T-cell (primary cell): ENCODE data around the gene MYOD1. TPM values are rescaled to one million over a fixed set of nuclear protein-coding genes. Genes with fewer than 3 reads are reported as not detected.
A peak's percentile ranks its signal among the peaks of the same experiment; 100 is the strongest.

Experiments
- ATAC-seq, 4 experiments: fragments of 200-7000 bp in 3 of 4; fragments of 150-1000 bp in 1 of 4; cut with Tn5 transposase; replicated peaks in 1 of 4; 1 replicate in 3 of 4; 2 replicates in 1 of 4; pipeline ENCODE4 v1.10.0; 2021; ENCODE audit warnings: moderate library complexity in 3 of 4, mild to moderate bottlenecking in 2 of 4, moderate number of reproducible peaks in 1 of 4
- CTCF ChIA-PET, 2 donors: fragments of 300-600 bp; sonication (Branson Sonifier 250); formaldehyde crosslinking; loops; one replicate each; lab custom pipeline; 2022; ENCODE audit warnings: antibody characterized with exemption in 2 of 2; lab: Charles Lee
- POLR2A ChIA-PET, 2 donors: fragments of 300-600 bp; sonication (Branson Sonifier 250); formaldehyde crosslinking; loops; one replicate each; lab custom pipeline; 2022; ENCODE audit warnings: antibody characterized with exemption in 2 of 2; lab: Charles Lee
- DNase-seq, 35 experiments: peaks; one replicate each; pipeline versions ENCODE4 v3.0.0 to v3.0.0-alpha.2; 2013 to 2023
- H3K27ac ChIP-seq: one replicate; pipeline ENCODE4 v1.5.1; 2013; ENCODE audit warnings: low read length
- H3K27me3 ChIP-seq, 2 experiments: replicated peaks in 1 of 2; 1 replicate in 1 of 2; 2 replicates in 1 of 2; pipeline versions ENCODE4 v1.6.1 to v1.7.0; 2013; ENCODE audit warnings: low read length in 1 of 2, mixed read lengths in 1 of 2; ENCODE audit not compliant: control insufficient read depth in 2 of 2, insufficient read depth in 2 of 2; ENCODE audit errors: extremely low read depth in 1 of 2
- H3K36me3 ChIP-seq, 2 donors: 1 replicate in 1 of 2; 2 replicates in 1 of 2; pipeline versions ENCODE4 v1.6.1 to v1.7.0; 2013; ENCODE audit warnings: low read length in 1 of 2; ENCODE audit not compliant: control insufficient read depth in 2 of 2, insufficient read depth in 1 of 2; ENCODE audit errors: extremely low read depth in 1 of 2
- H3K4me1 ChIP-seq, 2 experiments: 1 replicate in 1 of 2; 2 replicates in 1 of 2; pipeline versions ENCODE4 v1.6.1 to v1.7.0; 2013; ENCODE audit warnings: low read length in 2 of 2, mixed read lengths in 1 of 2; ENCODE audit not compliant: insufficient read depth in 2 of 2, control insufficient read depth in 1 of 2; ENCODE audit errors: extremely low read depth in 1 of 2
- H3K4me3 ChIP-seq, 2 donors: 1 replicate in 1 of 2; 2 replicates in 1 of 2; pipeline versions ENCODE4 v1.5.1 to v1.7.0; 2013; ENCODE audit warnings: mild to moderate bottlenecking in 2 of 2, low read length in 1 of 2, moderate library complexity in 1 of 2; ENCODE audit not compliant: control insufficient read depth in 1 of 2; ENCODE audit errors: extremely low read depth in 1 of 2
- H3K9me3 ChIP-seq: 2 replicates; pipeline ENCODE4 v1.7.0; 2013
- H3K27ac Mint-ChIP-seq, 2 donors: one replicate each; pipeline ENCODE4 v1.8.0; 2020 to 2021; ENCODE audit warnings: mild to moderate bottlenecking in 2 of 2, mixed read lengths in 2 of 2
- H3K27me3 Mint-ChIP-seq, 2 donors: one replicate each; pipeline ENCODE4 v1.8.0; 2021 to 2022; ENCODE audit warnings: mixed read lengths in 2 of 2
- H3K36me3 Mint-ChIP-seq: one replicate; pipeline ENCODE4 v1.8.0; 2021; ENCODE audit warnings: mixed read lengths
- H3K4me1 Mint-ChIP-seq, 3 donors: one replicate each; pipeline ENCODE4 v1.8.0; 2020 to 2022; ENCODE audit warnings: mixed read lengths in 3 of 3, mild to moderate bottlenecking in 1 of 3
- H3K4me3 Mint-ChIP-seq, 3 donors: one replicate each; pipeline ENCODE4 v1.8.0; 2020 to 2022; ENCODE audit warnings: mild to moderate bottlenecking in 3 of 3, mixed read lengths in 3 of 3, moderate library complexity in 3 of 3
- H3K9me3 Mint-ChIP-seq, 3 donors: one replicate each; pipeline ENCODE4 v1.8.0; 2020 to 2022; ENCODE audit warnings: mixed read lengths in 3 of 3
- WGBS: methylation state at CpG from one replicate; pipeline ENCODE4 v1.1.5; 2013; ENCODE audit warnings: missing lambda C conversion rate; ENCODE audit not compliant: insufficient coverage; 5-methylcytosine and 5-hydroxymethylcytosine counted together
- total RNA-seq, 35 experiments: library from RNA in 6 of 35; stranded (reverse) in 6 of 35; fragments of 120-200 nt in 1 of 35; gene quantifications; one replicate each; pipeline versions ENCODE4 v1.2.1 to v1.2.4 and lab custom pipeline; 2013 to 2026

Gene MYOD1
- total RNA-seq, 5 donors from 2014 or later (not counting 1 experiment from before 2014, with no cell fraction given): not detected

GRCh38 chr11:17714356-17714854 is 5.0 kb upstream of the MYOD1 start:
- Histone ChIP-seq H3K4me1 (no peaks in the 10 kb centered on the region), H3K27ac (no peak overlapping the region), H3K4me3 (no peak overlapping the region), H3K27me3 (peaks cover 6 to 39% of the 10 kb centered on the region in 2 experiments), H3K9me3 (no peaks in the 10 kb centered on the region), H3K36me3 (no peaks in the 10 kb centered on the region)
- Mint-ChIP-seq H3K4me1 (peaks cover 0 to 1% (median 0%) of the 10 kb centered on the region in 3 donors), H3K27ac (no peak overlapping the region), H3K9me3 (no peaks in the 10 kb centered on the region), H3K4me3 (no peak overlapping the region), H3K36me3 (no peaks in the 10 kb centered on the region), H3K27me3 (peaks cover 15 to 22% of the 10 kb centered on the region in 2 donors)
- ATAC-seq (peak in 1 of 4 experiments; percentile 21), DNase-seq (no peak)
- 53% methylated on average over 7 of the region's 8 CpGs for WGBS
- ChIA-PET CTCF (no interaction called here), POLR2A (no interaction called here)

DNA sequence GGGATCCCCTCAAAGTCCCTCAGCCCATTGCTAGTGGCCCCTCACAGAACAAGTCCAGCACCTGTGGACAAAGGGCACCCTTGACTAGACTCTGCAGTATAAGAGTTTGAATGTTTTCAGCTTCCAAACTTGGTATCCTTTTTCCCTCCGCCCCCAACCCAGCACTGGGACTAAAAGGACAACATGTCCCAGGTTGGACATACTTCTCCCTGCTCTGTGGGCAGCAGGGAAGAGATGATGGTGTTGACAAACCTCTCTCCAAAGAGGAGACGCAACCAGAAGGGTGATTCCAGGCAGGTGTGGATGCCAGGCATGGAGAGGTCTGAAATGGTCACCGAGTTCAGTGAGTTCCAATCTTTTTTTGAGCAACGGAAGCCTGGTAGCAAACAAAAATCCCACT is 4.5 kb upstream of the MYOD1 start:
- no peak overlapping the region for H3K4me3 ChIP-seq
- Mint-ChIP-seq H3K27me3 (peaks cover 15 to 20% of the 10 kb centered on the region in 2 donors), H3K4me3 (no peak overlapping the region), H3K27ac (no peak overlapping the region), H3K9me3 (no peaks in the 10 kb centered on the region), H3K36me3 (no peaks in the 10 kb centered on the region), H3K4me1 (peaks cover 0 to 1% (median 0%) of the 10 kb centered on the region in 3 donors)
- ATAC-seq (no peak), DNase-seq (no peak)
- CTCF ChIA-PET: no interaction called here
- H3K36me3 ChIP-seq: no peaks in the 10 kb centered on the region
- no peak overlapping the region for H3K27ac ChIP-seq
- H3K27me3 ChIP-seq: peaks cover 6 to 43% of the 10 kb centered on the region in 2 experiments
- H3K4me1 ChIP-seq: no peaks in the 10 kb centered on the region
- POLR2A ChIA-PET: no interaction called here
- no CpG with 5 or more reads among the region's 4 CpGs for WGBS
- no peaks in the 10 kb centered on the region for H3K9me3 ChIP-seq

DNA sequence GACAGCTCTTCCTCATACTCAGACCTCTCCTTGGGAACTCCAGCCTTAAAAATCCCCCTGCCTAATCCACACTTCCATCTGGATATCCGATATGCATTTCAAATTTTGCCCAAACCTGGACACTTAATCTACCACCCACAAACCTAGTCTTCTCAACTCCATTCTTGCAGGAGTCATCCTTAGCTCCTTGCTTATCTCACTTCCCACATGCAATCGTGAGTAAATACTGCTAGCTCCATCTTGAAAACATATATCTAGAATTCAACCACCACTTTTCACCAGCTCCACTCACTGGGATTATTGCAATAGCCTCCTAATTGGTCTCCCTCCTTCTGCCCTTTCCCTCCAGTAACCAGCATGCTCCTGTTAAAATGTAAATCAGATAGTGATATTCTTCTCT is 2.6 kb upstream of the MYOD1 start:
- ChIA-PET POLR2A (no interaction called here), CTCF (no interaction called here)
- no peaks in the 10 kb centered on the region for H3K9me3 Mint-ChIP-seq
- no peaks in the 10 kb centered on the region for H3K36me3 Mint-ChIP-seq
- Histone ChIP-seq H3K27me3 (peaks cover 4 to 59% of the 10 kb centered on the region in 2 experiments), H3K4me3 (no peak overlapping the region), H3K9me3 (no peaks in the 10 kb centered on the region), H3K36me3 (no peaks in the 10 kb centered on the region), H3K27ac (no peak overlapping the region), H3K4me1 (no peaks in the 10 kb centered on the region)
- ATAC-seq: no peak
- WGBS: 72% methylated on average over 2 of the region's 2 CpGs
- H3K4me1 Mint-ChIP-seq: peaks cover 0 to 1% (median 0%) of the 10 kb centered on the region in 3 donors
- H3K27me3 Mint-ChIP-seq: peaks cover 16 to 24% of the 10 kb centered on the region in 2 donors
- DNase-seq: no peak
- no peak overlapping the region for H3K27ac Mint-ChIP-seq
- H3K4me3 Mint-ChIP-seq: no peak overlapping the region

GRCh38 chr11:17718015-17718414 is 1.4 kb upstream of the MYOD1 start:
- Histone ChIP-seq H3K4me1 (no peaks in the 10 kb centered on the region), H3K36me3 (no peaks in the 10 kb centered on the region), H3K27me3 (peaks cover 4 to 66% of the 10 kb centered on the region in 2 experiments), H3K27ac (no peak overlapping the region), H3K9me3 (no peaks in the 10 kb centered on the region), H3K4me3 (no peak overlapping the region)
- no peak overlapping the region for H3K27ac Mint-ChIP-seq
- H3K9me3 Mint-ChIP-seq: no peaks in the 10 kb centered on the region
- CTCF ChIA-PET: no interaction called here
- no peaks in the 10 kb centered on the region for H3K36me3 Mint-ChIP-seq
- no peak for ATAC-seq
- no peak overlapping the region for H3K4me3 Mint-ChIP-seq
- no peak for DNase-seq
- POLR2A ChIA-PET: no interaction called here
- WGBS: 50% methylated on average over 5 of the region's 7 CpGs
- H3K4me1 Mint-ChIP-seq: peaks cover 0 to 3% (median 1%) of the 10 kb centered on the region in 3 donors
- peaks cover 25 to 33% of the 10 kb centered on the region in 2 donors for H3K27me3 Mint-ChIP-seq

DNA sequence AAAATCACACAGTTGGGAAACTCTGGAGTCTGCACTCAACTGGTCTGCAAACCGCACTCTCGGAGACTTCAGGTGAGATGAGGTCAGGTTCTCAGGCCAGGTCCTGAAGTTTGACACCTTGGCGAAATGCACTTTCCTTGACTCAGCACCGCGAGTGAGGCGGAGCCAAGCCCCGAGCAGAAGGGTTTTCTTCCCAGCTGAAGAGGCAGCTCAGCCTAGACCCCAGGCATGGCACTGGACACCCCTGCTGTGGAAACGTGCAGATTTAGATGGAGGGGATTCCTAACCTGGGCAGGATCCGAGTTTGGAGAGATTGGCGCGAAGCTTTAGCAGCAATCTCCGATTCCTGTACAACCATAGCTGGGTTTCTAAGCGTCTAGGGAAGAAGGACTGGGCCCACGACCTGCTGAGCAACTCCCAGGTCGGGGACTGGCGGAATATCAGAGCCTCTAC is 835 bp upstream of the MYOD1 start:
- 13% methylated on average over 16 of the region's 16 CpGs for WGBS
- Mint-ChIP-seq H3K36me3 (no peaks in the 10 kb centered on the region), H3K4me1 (peaks cover 0 to 3% (median 1%) of the 10 kb centered on the region in 3 donors), H3K27me3 (peaks cover 27 to 36% of the 10 kb centered on the region in 2 donors), H3K27ac (no peak overlapping the region), H3K9me3 (no peaks in the 10 kb centered on the region), H3K4me3 (no peak overlapping the region)
- H3K4me3 ChIP-seq: no peak overlapping the region
- no peak for DNase-seq
- no peaks in the 10 kb centered on the region for H3K9me3 ChIP-seq
- peaks cover 4 to 67% of the 10 kb centered on the region in 2 experiments for H3K27me3 ChIP-seq
- H3K36me3 ChIP-seq: no peaks in the 10 kb centered on the region
- no peak overlapping the region for H3K27ac ChIP-seq
- CTCF ChIA-PET: no interaction called here
- POLR2A ChIA-PET: no interaction called here
- no peaks in the 10 kb centered on the region for H3K4me1 ChIP-seq
- no peak for ATAC-seq

DNA sequence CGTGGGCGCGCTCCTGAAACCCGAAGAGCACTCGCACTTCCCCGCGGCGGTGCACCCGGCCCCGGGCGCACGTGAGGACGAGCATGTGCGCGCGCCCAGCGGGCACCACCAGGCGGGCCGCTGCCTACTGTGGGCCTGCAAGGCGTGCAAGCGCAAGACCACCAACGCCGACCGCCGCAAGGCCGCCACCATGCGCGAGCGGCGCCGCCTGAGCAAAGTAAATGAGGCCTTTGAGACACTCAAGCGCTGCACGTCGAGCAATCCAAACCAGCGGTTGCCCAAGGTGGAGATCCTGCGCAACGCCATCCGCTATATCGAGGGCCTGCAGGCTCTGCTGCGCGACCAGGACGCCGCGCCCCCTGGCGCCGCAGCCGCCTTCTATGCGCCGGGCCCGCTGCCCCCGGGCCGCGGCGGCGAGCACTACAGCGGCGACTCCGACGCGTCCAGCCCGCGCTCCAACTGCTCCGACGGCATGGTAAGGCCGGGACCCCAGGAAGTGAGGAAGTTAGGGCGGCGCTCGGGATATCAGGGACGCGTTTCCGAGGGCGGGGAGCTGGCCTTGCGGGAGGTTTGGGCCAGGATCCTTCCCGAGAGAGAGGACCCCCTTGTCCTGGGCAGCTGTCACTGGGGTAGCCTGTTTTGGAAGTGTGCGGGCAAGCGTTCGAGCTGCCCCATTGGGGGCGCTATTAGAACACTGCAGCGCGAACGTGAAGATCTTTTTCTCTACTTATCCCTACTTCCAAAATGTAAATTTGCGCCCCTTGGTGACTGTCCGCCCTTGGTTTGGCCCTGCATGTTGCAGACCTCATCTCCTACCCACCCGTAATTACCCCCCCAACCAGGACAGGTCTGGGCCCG is 796 bp downstream of the MYOD1 start:
- no peaks in the 10 kb centered on the region for H3K4me1 ChIP-seq
- H3K4me1 Mint-ChIP-seq: peaks cover 0 to 3% (median 1%) of the 10 kb centered on the region in 3 donors
- peaks cover 35 to 42% of the 10 kb centered on the region in 2 donors for H3K27me3 Mint-ChIP-seq
- no peak overlapping the region for H3K27ac ChIP-seq
- no peaks in the 10 kb centered on the region for H3K9me3 ChIP-seq
- no peaks in the 10 kb centered on the region for H3K36me3 Mint-ChIP-seq
- no peaks in the 10 kb centered on the region for H3K36me3 ChIP-seq
- ChIA-PET CTCF (interaction anchor here in 1 of 2 donors (0.9 kb wide), 1 partner anchor 11 kb away, joined by 7 read pairs; no protein-coding TSS in a partner anchor), POLR2A (no interaction called here)
- peaks cover 6 to 65% of the 10 kb centered on the region in 2 experiments for H3K27me3 ChIP-seq
- H3K9me3 Mint-ChIP-seq: no peaks in the 10 kb centered on the region
- ATAC-seq: no peak
- H3K27ac Mint-ChIP-seq: no peak overlapping the region
- no peak overlapping the region for H3K4me3 ChIP-seq
- 10% methylated on average over 73 of the region's 85 CpGs for WGBS
- no peak for DNase-seq
- H3K4me3 Mint-ChIP-seq: no peak overlapping the region
